Activated CD8-positive, alpha-beta memory T cell treated with anti-CD3 and anti-CD28 coated beads for 1 hour (primary cell): ENCODE results near the gene CYLD.

ENCODE experiments used
- DNase-seq, 2 donors: peaks; one replicate each; pipeline ENCODE4 v3.0.0-alpha.2; 2020; ENCODE audit warnings: low read depth in 1 of 2; ENCODE audit errors: extremely low read depth in 1 of 2

The CYLD gene

DNA sequence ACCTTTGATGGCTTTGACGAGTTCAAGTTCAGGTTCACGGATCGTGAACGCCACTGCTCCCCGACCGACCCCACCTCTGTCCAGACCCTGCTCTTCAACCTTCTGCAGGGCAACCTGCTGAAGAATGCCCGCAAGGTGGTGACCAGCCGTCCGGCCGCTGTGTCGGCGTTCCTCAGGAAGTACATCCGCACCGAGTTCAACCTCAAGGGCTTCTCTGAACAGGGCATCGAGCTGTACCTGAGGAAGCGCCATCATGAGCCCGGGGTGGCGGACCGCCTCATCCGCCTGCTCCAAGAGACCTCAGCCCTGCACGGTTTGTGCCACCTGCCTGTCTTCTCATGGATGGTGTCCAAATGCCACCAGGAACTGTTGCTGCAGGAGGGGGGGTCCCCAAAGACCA lies 30.8 kb upstream of the CYLD start:
- no peak for DNase-seq

GRCh38 chr16:50711862-50712559 lies 29.9 kb upstream of the CYLD start:
- no peak for DNase-seq

- no peak for DNase-seq
These were observed 29.4 kb upstream of the CYLD start for GRCh38 chr16:50712560-50712898.

- DNase-seq = no peak
These were observed 28.9 kb upstream of the CYLD start for GRCh38 chr16:50712956-50713355.

GRCh38 chr16:50717091-50717490 lies 24.8 kb upstream of the CYLD start:
- DNase-seq = no peak

DNA sequence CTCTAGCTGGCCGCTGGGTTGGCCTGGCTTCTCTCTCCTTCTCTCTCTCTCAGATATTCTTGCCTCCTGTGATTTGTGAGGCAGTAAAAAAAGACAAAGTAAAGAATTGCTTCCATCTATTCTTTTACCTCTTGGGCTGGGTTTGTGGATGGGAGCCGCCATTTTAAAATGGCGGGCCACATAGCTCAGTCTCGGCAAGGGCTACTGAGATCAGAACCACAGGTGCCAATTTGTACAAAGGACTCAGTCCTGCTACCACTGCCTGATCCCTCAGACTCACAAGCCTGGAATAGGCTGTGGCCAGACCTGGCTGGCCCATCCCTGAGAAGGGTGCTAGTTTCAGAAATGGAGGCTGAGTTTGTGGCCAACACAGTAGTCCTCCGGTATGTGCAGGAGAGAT lies 24.4 kb upstream of the CYLD start:
- DNase-seq = no peak

DNA sequence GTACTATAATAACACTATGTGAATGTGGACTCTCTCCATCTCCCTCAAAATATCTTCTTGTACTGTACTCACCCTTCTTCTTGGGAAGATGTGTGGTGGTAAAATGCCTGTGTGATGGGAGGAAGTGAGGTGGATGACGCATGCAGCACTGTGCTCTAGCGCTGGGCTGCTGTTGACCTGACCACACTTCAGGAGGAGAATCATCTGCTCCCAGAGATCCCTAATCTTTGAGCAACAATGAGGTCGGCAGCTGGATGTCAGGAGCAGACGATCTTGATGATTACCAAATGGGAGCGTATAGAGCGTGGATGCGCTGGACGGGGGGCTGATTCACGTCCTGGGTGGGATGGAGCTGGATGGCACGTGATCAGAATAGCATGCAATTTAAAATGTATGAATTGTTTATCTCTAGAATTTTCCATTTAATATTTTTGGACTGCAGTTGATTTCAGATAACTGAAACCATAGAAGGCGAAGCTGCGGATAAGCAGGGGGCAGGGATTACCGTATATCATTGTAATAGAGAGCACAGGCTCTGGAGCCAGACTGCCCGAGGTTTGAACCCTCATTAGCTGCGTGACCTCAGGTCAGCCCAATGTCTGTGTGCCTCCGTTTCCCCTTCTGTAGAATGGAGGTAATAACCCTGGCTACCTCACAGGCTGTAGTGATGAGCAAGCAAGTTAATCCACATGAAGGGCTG lies 23.7 kb upstream of the CYLD start:
- no peak for DNase-seq

GRCh38 chr16:50718761-50719400 lies 23.0 kb upstream of the CYLD start:
- no peak for DNase-seq

DNA sequence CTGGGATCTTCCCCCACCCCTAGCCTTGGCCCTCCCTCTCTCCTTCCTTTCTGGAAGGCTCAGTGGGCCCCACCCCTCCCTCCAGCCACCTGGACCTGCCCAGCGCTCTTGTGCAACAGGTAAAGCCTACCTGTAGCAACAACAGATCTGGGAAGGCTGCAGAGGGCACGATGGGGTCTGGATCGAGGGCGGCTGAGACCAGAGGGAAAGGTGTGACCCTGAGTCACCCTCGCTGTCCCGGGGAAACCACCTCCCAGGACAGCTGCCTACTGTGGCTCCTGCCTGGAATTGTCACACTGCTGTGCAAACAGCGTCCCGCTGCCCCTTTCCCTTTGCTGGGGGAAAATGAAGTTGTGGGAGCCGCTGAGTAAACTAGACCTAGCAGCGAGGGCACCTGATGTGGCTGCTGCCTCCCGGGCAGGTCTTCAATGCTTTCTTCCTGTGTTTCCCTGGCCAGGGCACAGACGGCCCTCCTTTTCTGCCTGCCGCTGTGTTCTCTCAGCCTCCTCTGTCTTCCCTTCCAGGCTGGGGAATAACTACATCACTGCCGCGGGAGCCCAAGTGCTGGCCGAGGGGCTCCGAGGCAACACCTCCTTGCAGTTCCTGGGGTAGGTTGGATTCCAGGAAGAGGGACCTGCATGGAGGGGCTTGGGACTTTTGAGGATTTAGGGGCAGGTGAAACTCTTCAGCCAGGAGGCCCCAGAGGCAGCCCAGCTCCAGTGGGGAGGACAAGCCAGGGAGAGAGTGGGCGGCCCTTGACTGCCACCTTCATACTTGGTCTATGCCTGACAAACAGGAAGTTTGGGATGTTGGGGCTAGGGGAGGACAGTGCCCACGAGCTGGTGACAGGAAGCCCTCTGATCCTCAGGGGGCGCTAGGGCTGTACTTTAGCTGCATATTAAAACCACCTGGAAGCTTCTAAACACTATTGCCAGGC lies 22.2 kb upstream of the CYLD start:
- no peak for DNase-seq

- DNase-seq = no peak
These were observed 20.1 kb upstream of the CYLD start for GRCh38 chr16:50721549-50722404.

DNA sequence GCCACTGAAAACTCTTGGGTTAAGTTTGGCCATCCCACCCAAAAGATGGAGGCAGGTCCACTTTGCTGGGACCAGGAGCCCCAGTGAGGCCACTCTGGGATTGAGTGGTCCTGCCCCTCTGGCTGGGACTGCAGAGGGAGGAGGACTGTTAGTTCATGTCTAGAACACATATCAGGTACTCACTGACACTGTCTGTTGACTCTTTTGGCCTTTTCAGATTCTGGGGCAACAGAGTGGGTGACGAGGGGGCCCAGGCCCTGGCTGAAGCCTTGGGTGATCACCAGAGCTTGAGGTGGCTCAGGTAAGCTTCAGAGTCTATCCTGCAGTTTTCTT lies 19.5 kb upstream of the CYLD start:
- no peak for DNase-seq

- no peak for DNase-seq
These were observed 18.9 kb upstream of the CYLD start for GRCh38 chr16:50722960-50723359.

GRCh38 chr16:50724306-50724705 lies 17.6 kb upstream of the CYLD start:
- no peak for DNase-seq

GRCh38 chr16:50731130-50731988 lies 10.5 kb upstream of the CYLD start:
- DNase-seq = no peak

DNA sequence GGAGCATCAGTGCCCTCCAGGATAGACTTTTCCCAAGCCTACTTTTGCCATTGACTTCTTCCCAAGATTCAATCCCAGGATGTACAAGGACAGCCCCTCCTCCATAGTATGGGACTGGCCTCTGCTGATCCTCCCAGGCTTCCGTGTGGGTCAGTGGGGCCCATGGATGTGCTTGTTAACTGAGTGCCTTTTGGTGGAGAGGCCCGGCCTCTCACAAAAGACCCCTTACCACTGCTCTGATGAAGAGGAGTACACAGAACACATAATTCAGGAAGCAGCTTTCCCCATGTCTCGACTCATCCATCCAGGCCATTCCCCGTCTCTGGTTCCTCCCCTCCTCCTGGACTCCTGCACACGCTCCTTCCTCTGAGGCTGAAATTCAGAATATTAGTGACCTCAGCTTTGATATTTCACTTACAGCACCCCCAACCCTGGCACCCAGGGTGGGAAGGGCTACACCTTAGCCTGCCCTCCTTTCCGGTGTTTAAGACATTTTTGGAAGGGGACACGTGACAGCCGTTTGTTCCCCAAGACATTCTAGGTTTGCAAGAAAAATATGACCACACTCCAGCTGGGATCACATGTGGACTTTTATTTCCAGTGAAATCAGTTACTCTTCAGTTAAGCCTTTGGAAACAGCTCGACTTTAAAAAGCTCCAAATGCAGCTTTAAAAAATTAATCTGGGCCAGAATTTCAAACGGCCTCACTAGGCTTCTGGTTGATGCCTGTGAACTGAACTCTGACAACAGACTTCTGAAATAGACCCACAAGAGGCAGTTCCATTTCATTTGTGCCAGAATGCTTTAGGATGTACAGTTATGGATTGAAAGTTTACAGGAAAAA lies 9.7 kb upstream of the CYLD start:
- no peak for DNase-seq

- DNase-seq = no peak
These were observed 8.4 kb upstream of the CYLD start for GRCh38 chr16:50733468-50733867.

DNA sequence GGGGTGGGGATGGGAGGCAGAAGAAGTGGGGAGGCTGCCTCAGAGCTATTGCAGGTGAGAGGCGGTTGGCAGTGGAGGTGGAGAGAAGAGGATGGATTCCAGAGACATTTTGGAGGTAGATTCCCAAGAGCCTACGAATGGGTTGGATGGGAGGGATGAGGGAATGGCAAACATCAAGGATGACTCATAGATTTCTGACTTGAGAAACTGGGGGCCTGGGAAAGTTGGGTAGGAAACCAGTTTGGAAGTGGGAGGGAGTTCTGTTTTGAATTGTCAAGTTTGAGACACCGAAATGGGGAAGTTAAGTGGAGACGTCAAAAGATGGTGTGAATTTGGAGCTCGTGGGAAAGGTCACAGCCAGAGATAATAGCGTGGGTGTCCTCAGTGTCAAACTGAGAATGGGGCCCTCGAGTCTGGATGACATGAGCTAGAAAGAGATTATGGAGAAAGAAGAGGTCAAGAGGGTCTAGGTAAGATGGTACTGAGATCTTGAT lies 6.2 kb upstream of the CYLD start:
- no peak for DNase-seq

DNA sequence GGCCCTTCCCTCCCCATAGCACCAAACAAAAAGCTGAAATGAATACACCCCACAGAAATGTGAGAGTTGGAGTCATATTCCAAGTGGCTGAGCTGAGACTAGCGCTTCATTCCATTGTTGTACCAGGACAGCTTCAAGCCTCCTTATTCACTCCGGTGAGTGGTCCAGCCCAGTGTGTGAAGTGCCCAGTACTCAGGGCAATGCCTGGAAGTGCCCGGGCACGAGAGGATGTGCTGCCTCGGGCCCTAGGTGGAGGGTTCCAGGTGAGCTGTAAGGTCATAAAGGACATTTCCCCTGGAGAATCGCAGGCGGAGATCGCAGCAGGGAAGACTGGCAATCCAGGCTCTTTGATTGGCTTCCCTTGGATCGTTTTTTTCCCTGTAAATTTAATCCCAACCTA lies 5.4 kb upstream of the CYLD start:
- DNase-seq = no peak
